OCI-LY3 (cell line): ENCODE measurements around the gene GUCD1.

Source experiments
- CTCF ChIP-seq: fragments of 200-600, 300-600 bp; sonication (generic); IDR thresholded peaks from 2 replicates; pipeline ENCODE4 v1.5.1; 2014; ENCODE audit warnings: antibody characterized with exemption, low read length, low read depth
- EZH2phosphoT487 ChIP-seq: fragments of 200-600 bp; shearing (Covaris generic); IDR thresholded peaks from 2 replicates; pipeline ENCODE4 v1.6.1; 2018; ENCODE audit warnings: antibody characterized with exemption, mixed run types, low read depth

GRCh38 chr22:24519496-24519895, 35.4 kb downstream of the GUCD1 start:
- no peak for TF ChIP-seq CTCF
- no peak for TF ChIP-seq EZH2phosphoT487
